ENCODE data around the gene BRF1.

DNA sequence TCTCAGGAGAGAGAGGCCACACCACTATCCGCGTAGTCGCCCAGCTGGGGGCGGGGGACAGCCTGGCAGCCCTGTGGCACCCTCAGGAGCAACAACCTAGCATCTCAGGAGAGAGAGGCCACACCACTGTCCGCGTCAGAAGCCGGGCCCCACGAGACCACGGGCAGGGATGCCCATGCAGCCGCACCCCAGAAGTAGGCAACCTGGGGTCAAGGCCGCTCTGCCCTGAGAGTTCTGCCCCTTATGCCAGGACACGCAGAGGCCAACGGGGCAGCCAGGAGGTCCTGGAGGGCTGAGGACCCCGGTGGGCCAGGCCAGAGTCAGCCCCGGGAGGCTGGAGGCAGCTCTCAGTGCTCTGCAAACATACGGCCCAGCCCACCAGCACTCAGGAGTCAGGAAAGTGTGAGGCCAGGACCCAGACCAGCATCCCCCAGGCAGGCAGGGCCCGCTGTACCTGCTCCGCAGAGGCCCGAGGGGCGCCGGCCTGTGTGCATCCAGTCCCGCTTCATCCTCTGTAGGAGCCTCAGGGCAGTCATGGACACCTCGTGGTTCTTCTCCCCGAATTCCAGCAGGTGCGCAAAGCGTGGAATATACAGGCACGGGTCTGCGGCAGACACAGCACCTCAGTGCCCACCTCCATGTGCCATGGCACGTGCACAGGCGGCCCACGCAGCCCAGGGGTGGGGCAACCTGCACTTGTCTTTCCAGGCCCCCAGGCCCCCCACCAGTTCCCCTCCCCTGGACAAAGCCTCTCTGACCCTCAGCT lies 59.8 kb downstream of the BRF1 start:
- TF ChIP-seq CTCF (IDR thresholded peaks at IDR 0.05) (no peak), EP300 (IDR thresholded peaks at IDR 0.05) (no peak), POLR2A (IDR thresholded peaks at IDR 0.05) (no peak)
